Mesendoderm (in vitro differentiated cells): ENCODE measurements around the gene NYNRIN.
A peak's percentile ranks its signal among the peaks of the same experiment; 100 is the strongest.

Source experiments
- DNase-seq: peaks from one replicate; pipeline ENCODE4 v3.0.0; 2013
- H2AK5ac ChIP-seq: 2 replicates; pipeline ENCODE4 v1.6.1; 2013; ENCODE audit warnings: low read length, inconsistent platforms
- H2BK120ac ChIP-seq: 2 replicates; pipeline ENCODE4 v1.6.1; 2013; ENCODE audit warnings: low read depth, mild to moderate bottlenecking, low read length, moderate library complexity, mixed read lengths
- H2BK15ac ChIP-seq: replicated peaks from 2 replicates; pipeline ENCODE4 v1.6.1; 2013; ENCODE audit warnings: low read depth, mild to moderate bottlenecking, moderate library complexity
- H2BK5ac ChIP-seq: 2 replicates; pipeline ENCODE4 v1.6.1; 2013; ENCODE audit warnings: low read length, inconsistent platforms
- H3K18ac ChIP-seq: 2 replicates; pipeline ENCODE4 v1.6.1; 2013; ENCODE audit warnings: mild to moderate bottlenecking, low read length, mixed read lengths
- H3K23ac ChIP-seq: one replicate; pipeline ENCODE4 v1.6.1; 2013; ENCODE audit warnings: low read length
- H3K27ac ChIP-seq: 2 replicates; pipeline ENCODE4 v1.5.1; 2013; ENCODE audit warnings: low read depth, mild to moderate bottlenecking, inconsistent platforms, low read length, moderate library complexity
- H3K27me3 ChIP-seq: 2 replicates; pipeline ENCODE4 v1.6.1; 2013; ENCODE audit warnings: low read length, control low read depth, mild to moderate bottlenecking, inconsistent platforms; ENCODE audit not compliant: insufficient read depth, poor library complexity
- H3K36me3 ChIP-seq: 2 replicates; pipeline ENCODE4 v1.6.1; 2013; ENCODE audit warnings: low read length, inconsistent platforms; ENCODE audit not compliant: control insufficient read depth, insufficient read depth
- H3K4ac ChIP-seq: one replicate; pipeline ENCODE4 v1.6.1; 2013; ENCODE audit warnings: low read depth, mild to moderate bottlenecking, low read length, moderate library complexity
- H3K4me1 ChIP-seq: 2 replicates; pipeline ENCODE4 v1.6.1; 2013; ENCODE audit warnings: low read depth, low read length, inconsistent platforms; ENCODE audit not compliant: control insufficient read depth
- H3K4me2 ChIP-seq: 2 replicates; pipeline ENCODE4 v1.6.1; 2013; ENCODE audit warnings: low read length
- H3K4me3 ChIP-seq: 2 replicates; pipeline ENCODE4 v1.5.1; 2013; ENCODE audit warnings: mild to moderate bottlenecking, low read length
- H3K56ac ChIP-seq: one replicate; pipeline ENCODE4 v1.6.1; 2013; ENCODE audit warnings: low read length
- H3K79me1 ChIP-seq: 2 replicates; pipeline ENCODE4 v1.6.1; 2013; ENCODE audit warnings: low read length, inconsistent platforms
- H3K79me2 ChIP-seq: 2 replicates; pipeline ENCODE4 v1.6.1; 2013; ENCODE audit warnings: mild to moderate bottlenecking, low read length; ENCODE audit not compliant: control insufficient read depth, insufficient read depth
- H3K9ac ChIP-seq: 2 replicates; pipeline ENCODE4 v1.6.1; 2013; ENCODE audit warnings: low read length, inconsistent platforms
- H4K5ac ChIP-seq: one replicate; pipeline ENCODE4 v1.6.1; 2013; ENCODE audit warnings: low read length
- H4K8ac ChIP-seq: one replicate; pipeline ENCODE4 v1.6.1; 2013; ENCODE audit warnings: low read depth, mild to moderate bottlenecking, control low read depth, low read length, moderate library complexity
- WGBS: extraction: QIAGEN DNeasy Blood & Tissue Kit; methylation state at CpG from one replicate; pipeline ENCODE4 v1.1.7; 2013; ENCODE audit warnings: low lambda C conversion rate, missing lambda C conversion rate; ENCODE audit not compliant: insufficient coverage; ENCODE audit errors: extremely low coverage; 5-methylcytosine and 5-hydroxymethylcytosine counted together

The NYNRIN gene

GRCh38 chr14:24390701-24391468 is 7.9 kb upstream of the NYNRIN start:
- Histone ChIP-seq H3K4me2 (no peak overlapping the region), H3K18ac (no peak overlapping the region), H2AK5ac (no peak overlapping the region), H3K4me3 (no peak overlapping the region), H3K27me3 (no peaks in the 10 kb centered on the region), H2BK15ac (no peak overlapping the region), H3K79me2 (no peaks in the 10 kb centered on the region), H4K8ac (no peak overlapping the region), H4K5ac (no peak overlapping the region), H3K4me1 (no peaks in the 10 kb centered on the region), H3K4ac (no peak overlapping the region), H2BK5ac (no peak overlapping the region), H3K56ac (no peak overlapping the region), H3K23ac (no peak overlapping the region), H3K27ac (no peak overlapping the region), H3K79me1 (no peaks in the 10 kb centered on the region), H2BK120ac (no peak overlapping the region), H3K9ac (no peak overlapping the region), H3K36me3 (no peaks in the 10 kb centered on the region)
- DNase-seq = no peak
- no CpG with 5 or more reads among the region's 6 CpGs for WGBS

DNA sequence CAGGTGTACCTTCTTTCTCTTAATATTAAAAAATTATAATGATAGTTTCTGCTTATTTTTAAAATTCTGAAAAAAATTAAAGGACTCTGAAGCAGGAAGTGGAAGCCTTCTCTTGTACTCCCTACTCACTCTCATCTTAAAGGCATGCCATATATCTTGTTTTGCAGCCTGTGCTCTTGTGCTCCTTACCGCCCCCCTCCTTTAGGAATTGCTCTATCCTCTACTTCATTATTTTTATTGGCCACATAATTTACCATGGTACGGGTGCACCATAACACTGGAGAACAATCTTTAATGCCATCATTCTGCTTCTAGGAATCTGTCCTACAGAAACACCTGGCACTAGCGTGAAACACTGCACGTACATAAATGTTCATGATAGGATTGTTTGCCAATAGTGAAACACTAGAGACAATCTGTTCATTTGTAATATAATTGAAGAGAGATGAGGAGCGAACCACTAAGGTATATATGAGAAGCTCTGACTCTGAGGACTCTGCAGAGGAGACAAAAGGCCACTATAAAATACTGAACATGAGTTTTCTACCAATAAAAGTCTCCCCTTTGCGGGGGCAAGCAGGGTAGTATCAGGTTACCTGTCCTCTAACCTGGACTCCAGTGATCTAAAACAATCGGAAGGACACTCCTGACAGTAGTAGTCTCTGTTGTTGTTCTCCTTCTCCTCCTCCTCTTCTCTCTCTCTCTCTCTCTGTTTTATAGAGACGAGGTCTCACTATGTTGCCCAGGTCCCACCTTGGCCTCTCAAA is 6.3 kb upstream of the NYNRIN start:
- no peak overlapping the region for H3K18ac ChIP-seq
- H3K9ac ChIP-seq = no peak overlapping the region
- H3K4me1 ChIP-seq = no peaks in the 10 kb centered on the region
- H3K79me1 ChIP-seq = no peaks in the 10 kb centered on the region
- H3K4ac ChIP-seq = no peak overlapping the region
- no peak overlapping the region for H2BK120ac ChIP-seq
- WGBS = no CpG with 5 or more reads among the region's 8 CpGs
- H3K27ac ChIP-seq = no peak overlapping the region
- no peak overlapping the region for H4K8ac ChIP-seq
- no peak overlapping the region for H3K4me3 ChIP-seq
- H3K79me2 ChIP-seq = no peaks in the 10 kb centered on the region
- no peak overlapping the region for H2BK15ac ChIP-seq
- peak; percentile 56 for DNase-seq
- no peaks in the 10 kb centered on the region for H3K27me3 ChIP-seq
- no peak overlapping the region for H3K4me2 ChIP-seq
- H3K23ac ChIP-seq = no peak overlapping the region
- no peak overlapping the region for H2BK5ac ChIP-seq
- no peak overlapping the region for H4K5ac ChIP-seq
- no peak overlapping the region for H3K56ac ChIP-seq
- H2AK5ac ChIP-seq = no peak overlapping the region
- H3K36me3 ChIP-seq = no peaks in the 10 kb centered on the region

GRCh38 chr14:24394275-24394674 is 4.5 kb upstream of the NYNRIN start:
- H3K9ac ChIP-seq = no peak overlapping the region
- no peak overlapping the region for H3K23ac ChIP-seq
- H3K4me1 ChIP-seq = peaks cover 2% of the 10 kb centered on the region
- H3K18ac ChIP-seq = no peak overlapping the region
- H3K4me2 ChIP-seq = no peak overlapping the region
- H2AK5ac ChIP-seq = no peak overlapping the region
- no peaks in the 10 kb centered on the region for H3K79me1 ChIP-seq
- no peak overlapping the region for H4K5ac ChIP-seq
- H3K36me3 ChIP-seq = no peaks in the 10 kb centered on the region
- H3K27me3 ChIP-seq = no peaks in the 10 kb centered on the region
- no peak for DNase-seq
- no peaks in the 10 kb centered on the region for H3K79me2 ChIP-seq
- no peak overlapping the region for H2BK5ac ChIP-seq
- H3K56ac ChIP-seq = no peak overlapping the region
- no peak overlapping the region for H2BK120ac ChIP-seq
- no peak overlapping the region for H4K8ac ChIP-seq
- no peak overlapping the region for H3K4ac ChIP-seq
- no peak overlapping the region for H3K27ac ChIP-seq
- H2BK15ac ChIP-seq = no peak overlapping the region
- WGBS = no CpG with 5 or more reads among the region's 3 CpGs
- H3K4me3 ChIP-seq = no peak overlapping the region

DNA sequence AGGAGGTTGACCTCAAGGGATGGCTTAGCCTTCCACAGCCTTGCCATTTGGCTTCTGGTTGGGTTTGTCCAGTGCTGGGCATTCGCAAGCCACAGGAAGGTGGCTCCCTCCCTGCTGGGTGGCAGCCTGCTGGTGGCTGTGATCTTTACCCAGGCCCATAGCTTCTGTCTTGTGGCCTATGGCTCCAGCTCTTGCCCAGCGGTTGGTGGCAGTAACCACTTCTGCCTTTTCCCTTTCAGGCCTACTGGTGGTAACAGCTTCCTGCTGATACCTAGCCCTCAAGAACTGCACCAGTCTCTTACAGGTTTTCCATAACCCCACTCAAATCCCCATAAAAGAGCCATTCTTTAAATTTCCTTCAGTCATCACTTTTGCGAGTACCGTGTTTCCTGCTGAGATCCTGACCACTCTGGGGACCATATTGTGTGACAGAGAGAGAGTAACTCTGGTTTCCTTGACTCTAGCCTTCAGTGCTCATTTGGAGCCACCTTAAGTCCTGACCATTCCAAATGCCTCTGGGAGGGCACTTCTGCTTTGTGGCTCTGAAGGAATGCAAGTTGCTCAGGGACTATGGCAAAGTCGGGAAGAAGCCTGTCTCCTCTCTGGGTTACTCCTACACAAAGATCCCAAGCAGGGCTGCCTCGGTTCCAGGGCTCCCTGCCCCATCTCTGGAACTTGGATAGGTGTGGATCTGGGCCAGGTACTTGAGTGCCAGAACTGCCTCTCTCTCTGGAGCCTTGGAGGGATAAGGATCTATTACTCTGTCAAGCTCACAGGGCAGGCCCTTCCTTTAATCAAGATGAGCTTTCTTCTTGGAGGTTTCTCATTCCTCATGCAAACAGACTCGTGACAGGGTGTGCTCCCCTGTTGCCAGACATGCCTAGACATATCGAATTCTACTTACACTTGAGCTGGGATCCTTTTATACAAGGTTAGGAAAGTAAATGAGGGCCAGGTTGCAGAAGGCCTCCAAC is 2.9 kb upstream of the NYNRIN start:
- Histone ChIP-seq H3K9ac (no peak overlapping the region), H3K79me1 (no peaks in the 10 kb centered on the region), H2BK120ac (no peak overlapping the region), H3K18ac (no peak overlapping the region), H3K36me3 (no peaks in the 10 kb centered on the region), H2AK5ac (no peak overlapping the region), H3K4ac (no peak overlapping the region), H4K8ac (no peak overlapping the region), H4K5ac (no peak overlapping the region), H3K27ac (no peak overlapping the region), H3K4me3 (no peak overlapping the region), H3K79me2 (no peaks in the 10 kb centered on the region), H3K27me3 (no peaks in the 10 kb centered on the region), H2BK15ac (no peak overlapping the region), H3K4me2 (no peak overlapping the region), H3K23ac (no peak overlapping the region), H3K4me1 (peaks cover 2% of the 10 kb centered on the region), H3K56ac (no peak overlapping the region), H2BK5ac (no peak overlapping the region)
- no peak for DNase-seq
- WGBS = no CpG with 5 or more reads among the region's 8 CpGs

DNA sequence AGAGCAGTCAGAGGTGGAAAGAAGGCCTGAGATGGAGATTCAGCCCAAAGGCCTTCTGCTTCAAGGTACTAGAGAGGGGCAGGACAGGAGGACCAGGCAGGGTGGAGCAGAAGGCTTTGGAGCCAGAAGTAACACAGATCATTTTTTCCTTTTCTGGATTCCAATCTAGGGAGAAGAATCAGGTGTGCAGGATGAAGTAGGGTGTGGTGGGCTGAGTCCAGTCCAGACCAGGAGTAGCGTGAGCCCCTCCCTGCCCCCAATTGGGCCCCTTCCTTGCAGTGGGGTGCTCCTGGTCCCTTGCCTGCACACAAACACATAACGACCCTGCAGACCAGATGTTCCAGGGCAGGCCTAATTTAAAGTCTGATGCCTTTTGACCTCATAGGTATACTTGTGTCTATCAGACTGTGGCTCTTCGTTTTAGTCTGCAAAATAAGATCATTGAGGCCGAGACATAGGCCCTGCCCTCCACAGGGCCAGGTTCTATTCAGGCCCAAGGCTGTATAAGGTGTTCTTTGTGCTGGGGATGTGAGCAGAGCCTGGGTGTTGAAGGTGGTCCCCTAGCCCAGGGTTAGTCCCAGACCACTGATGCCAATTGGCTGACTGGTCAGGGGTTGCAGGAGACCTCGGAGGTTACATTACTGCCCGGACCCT is 1.0 kb upstream of the NYNRIN start:
- Histone ChIP-seq H3K4me2 (no peak overlapping the region), H3K27me3 (no peaks in the 10 kb centered on the region), H3K18ac (no peak overlapping the region), H2BK5ac (no peak overlapping the region), H3K4me3 (no peak overlapping the region), H2BK15ac (no peak overlapping the region), H3K79me2 (no peaks in the 10 kb centered on the region), H3K79me1 (no peaks in the 10 kb centered on the region), H3K27ac (no peak overlapping the region), H3K23ac (no peak overlapping the region), H3K56ac (peak overlapping the region; percentile 84), H3K4ac (peak overlapping the region; percentile 56), H2AK5ac (peak overlapping the region; percentile 95), H2BK120ac (no peak overlapping the region), H3K4me1 (peaks cover 2% of the 10 kb centered on the region), H3K9ac (peak overlapping the region; percentile 21), H4K5ac (no peak overlapping the region), H4K8ac (no peak overlapping the region), H3K36me3 (no peaks in the 10 kb centered on the region)
- WGBS = no CpG with 5 or more reads among the region's 6 CpGs
- no peak for DNase-seq
